GM21786 (cell line): ENCODE data around the gene HMGN3.
"Not testable (repeated sequence)": the region's sequence is repeated elsewhere in the genome, so short reads cannot be mapped to it uniquely, and the experiment has no call there.

Source experiments
- ATAC-seq: cut with Tn5 transposase; IDR thresholded peaks from one replicate; pipeline ENCODE4 v1.9.1; 2021; ENCODE audit not compliant: unreplicated experiment

Gene HMGN3

GRCh38 chr6:79234150-79235022 is at the start of gene HMGN3:
TSS of gene HMGN3 (minus strand) at chr6:79234682.
- ATAC-seq = peak; percentile 85

DNA sequence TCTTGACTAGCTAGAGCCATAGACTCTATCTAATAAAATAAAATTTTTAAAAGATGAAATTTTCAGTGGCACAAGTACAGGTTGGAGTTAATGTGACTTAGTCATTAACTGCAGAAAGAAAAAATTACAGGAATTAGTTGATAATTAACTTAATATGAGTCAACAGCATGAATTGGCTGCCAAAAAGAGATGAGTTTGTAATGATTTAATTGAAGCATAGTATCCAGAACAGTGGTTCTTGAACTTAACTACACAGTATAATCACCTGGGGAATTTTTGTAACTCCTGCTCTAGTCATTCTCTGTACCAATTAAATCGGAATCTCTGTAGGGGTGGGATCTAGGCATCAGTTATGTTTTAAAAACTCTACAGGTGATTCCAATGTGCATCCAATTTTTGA is 46.3 kb upstream of the HMGN3 start:
- no peak for ATAC-seq

GRCh38 chr6:79277109-79277508 is 42.6 kb upstream of the HMGN3 start:
- ATAC-seq = no peak

DNA sequence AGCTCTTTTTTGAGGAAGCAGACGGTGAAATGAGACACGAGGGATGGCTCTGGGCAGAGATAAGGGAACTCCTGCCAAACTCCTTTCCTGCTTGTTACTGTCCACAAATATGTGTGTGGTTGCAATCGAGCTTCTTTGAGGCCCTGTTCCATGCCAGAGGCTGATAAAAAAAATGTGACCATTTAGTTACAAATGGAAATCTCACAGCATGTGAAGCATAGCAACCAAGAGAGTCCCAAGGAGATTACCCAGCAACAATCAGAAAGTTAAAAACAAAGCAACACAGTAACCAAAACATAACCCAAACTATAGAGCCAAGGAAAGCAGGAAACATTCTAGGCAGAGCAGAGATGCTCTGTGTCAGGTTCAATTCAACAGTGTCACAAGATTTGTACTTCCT is 35.4 kb upstream of the HMGN3 start:
- no peak for ATAC-seq

DNA sequence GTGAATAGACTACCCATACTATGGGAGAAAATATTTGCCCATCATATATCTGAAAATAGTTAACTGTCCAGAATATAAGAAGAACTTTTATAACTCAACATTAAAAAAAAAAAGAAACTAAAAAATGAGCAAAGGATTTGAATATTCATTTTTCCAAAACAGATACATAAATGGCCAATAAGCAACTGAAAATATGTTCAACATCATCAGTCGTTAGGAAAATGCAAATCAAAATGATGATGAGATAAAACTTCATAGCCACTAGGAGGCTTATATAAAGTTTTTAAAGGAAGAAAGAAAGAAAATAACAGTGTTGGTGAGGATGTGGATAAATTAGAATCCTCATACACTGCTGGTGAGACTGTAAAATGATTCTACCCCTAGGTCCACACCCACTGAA is 32.6 kb upstream of the HMGN3 start:
- ATAC-seq = no peak

DNA sequence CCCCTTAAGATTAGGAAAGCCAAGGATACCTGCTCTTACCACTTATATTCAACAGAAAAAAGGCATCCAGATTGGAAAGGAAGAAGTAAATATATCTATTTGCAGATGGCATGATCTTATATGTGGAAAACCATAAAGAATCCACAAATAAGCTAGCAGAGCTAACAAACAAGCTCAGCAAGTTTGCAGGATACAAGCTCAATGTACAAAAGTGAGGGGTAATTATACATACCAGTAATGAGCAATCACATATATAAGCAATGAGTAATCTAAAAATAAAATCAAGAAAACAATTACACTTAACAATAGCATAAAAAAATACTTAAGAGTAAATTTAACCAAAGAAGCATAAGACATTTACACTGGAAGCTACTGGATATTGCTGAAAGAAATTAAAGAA is 31.6 kb upstream of the HMGN3 start:
- ATAC-seq = no peak

DNA sequence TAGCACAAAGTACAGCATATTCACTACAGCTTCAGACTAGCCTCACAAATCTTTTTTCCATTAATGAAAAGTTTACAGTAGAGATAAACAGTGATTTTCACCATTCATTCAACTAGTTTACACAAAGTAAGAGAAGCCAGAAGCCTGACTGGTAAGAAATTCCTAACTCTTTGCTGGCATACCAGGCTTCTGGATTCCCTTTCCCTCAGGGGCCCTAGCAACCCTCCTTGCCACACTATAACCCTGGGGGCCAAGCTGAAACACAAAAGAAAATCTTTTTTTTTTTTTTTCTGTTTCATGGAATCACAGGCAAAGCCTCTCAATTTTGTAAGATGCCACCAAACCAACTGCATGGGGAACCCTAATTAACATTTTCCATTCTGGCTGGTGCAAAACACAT is 28.9 kb upstream of the HMGN3 start:
- no peak for ATAC-seq

DNA sequence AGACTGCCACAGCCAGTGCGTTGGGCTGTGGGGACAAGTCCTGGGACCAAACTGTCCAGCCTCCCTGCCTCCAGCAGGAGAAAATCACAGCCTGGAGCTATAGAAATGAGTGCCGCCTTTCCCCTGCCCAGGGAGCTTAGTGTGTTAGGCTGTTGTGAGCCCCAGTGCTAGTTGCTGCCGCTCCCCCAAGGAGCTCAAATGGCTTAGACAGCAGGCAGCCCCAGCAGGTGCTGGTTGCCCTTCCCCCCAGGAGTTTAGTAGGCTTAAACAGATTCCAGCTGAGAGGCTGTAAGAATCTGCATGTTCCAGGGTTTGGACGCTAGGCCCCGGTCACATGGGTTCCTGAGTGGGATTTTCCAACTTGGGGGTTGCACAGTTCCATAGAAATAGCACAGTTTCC is 27.2 kb upstream of the HMGN3 start:
- ATAC-seq = no peak

- no peak for ATAC-seq
Observed at GRCh38 chr6:79260772-79261171, 26.3 kb upstream of the HMGN3 start.

DNA sequence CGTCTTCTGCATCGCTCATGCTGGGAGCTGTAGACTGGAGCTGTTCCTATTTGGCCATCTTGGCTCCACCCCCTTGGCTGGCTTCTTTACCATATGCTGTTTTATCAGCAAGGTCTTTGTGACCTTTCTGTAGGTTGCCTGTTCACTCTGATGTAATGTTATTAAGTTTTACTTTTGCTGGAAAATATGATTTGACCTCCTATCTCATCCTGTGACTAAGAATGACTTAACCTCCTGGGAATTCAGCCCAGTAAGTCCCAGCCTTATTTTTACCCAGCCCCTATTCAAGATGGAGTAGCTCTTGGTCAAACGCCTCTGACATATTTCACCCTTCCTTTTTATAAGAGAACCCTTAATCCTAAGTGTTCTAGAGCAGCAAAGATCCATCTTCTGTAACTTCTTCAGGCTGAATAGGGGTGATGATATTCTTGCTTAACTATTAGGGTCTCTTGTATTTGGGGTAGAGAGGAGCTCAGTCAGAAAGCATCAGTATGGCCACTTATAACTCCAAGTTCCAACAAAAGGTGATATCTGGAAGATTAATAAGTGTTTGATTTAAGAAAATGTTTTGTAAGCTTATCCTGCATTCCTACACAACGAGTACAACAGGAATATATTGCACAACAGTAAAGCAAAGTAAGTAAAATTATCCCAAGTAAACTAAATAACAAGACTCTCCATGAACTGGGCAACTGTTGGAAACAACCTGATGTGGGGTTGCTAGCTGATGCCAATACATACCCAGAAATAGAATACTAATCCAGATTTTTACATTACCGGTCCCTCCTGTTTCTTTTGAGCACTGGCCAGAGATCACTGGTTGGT is 23.1 kb upstream of the HMGN3 start:
- ATAC-seq = no peak

- not testable (repeated sequence) for ATAC-seq
Observed at GRCh38 chr6:79256770-79257169, 22.3 kb upstream of the HMGN3 start.

DNA sequence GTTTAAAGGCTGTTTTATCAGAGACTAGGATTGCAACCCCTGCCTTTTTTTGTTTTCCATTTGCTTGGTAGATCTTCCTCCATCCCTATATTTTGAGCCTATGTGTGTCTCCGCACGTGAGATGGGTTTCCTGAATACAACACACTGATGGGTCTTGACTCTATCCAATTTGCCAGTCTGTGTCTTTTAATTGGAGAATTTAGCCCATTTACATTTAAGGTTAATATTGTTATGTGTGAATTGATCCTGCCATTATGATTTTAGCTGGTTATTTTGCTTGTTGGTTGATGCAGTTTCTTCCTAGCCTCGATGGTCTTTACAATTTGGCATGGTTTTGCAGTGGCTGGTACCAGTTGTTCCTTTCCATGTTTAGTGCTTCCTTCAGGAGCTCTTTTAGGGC is 20.6 kb upstream of the HMGN3 start:
- not testable (repeated sequence) for ATAC-seq

- no peak for ATAC-seq
Observed at GRCh38 chr6:79250559-79250958, 16.1 kb upstream of the HMGN3 start.

DNA sequence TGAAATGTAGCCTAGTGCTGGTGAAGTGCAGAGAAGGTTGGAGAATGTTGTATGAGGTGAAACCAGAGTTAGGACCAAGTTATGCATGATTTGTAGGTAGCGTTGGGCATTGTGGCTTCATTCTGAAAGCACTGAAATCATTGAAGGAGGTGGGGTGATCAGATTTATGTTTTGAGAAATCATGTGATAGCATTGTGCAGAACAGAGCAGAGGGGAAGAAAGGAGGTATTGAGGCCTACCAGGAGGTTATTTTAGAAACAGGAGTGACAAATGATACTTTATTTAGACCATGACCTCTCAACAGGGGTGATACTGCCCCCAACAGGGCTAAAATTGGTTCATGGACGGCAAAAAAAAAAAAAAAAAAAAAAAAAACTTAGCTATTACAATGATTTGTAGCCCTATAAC is 15.6 kb upstream of the HMGN3 start:
- ATAC-seq = peak; percentile 86

DNA sequence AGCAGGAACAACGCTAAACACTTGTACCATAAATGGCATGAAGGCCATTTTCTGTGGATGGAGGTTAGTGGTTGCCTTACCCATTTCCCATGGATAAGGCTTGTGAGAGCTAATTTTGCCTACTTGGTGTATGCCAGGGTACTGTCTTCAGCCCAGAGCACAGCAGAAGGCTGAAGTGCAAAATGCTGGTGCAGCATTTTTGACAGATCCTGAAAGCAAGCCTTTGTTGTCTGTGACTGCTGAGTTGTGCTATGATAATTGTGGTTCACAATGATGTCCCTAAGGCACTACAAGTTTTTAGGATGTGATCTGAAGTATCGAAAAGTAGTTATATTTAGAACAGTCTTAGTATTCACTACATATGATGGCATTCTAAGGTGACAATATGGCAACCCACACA is 14.7 kb upstream of the HMGN3 start:
- ATAC-seq = no peak

DNA sequence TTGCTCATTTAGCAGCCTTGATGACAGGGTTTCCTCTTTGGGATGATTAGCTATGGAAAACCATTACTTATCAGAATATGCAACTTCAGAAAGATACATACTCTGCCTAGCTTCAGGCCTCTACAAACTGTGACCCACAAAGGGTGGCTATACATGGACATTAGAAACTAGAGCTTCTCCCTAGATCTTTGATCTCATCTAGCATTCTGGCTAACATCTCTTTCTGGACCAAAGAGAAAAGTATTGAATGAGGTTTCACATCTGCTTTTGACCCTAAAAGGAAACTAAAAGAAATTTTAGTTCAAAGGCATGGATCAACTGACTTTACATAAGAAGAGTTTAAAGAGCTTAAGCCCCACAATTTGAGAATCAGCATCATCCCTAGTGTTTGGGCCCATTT is 12.4 kb upstream of the HMGN3 start:
- ATAC-seq = peak; percentile 77

DNA sequence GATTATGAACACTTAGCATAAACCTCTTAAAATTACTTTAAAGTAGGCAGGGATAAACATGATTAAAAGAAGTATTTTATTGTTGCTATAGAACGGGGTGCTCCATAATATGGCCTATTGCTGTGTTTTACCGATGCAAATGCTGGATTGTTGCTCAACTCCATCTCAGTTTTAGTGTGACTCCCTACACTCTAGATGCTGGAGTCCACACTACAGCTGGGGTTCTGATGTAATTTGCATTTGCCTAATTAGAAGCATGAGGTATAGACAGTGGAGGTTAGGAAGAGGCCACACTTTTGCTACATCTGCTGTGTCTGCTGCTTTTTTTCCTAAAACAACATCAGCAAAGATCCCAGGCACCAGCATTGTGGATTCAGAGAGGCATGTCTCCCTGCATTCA is 6.7 kb upstream of the HMGN3 start:
- ATAC-seq = no peak

DNA sequence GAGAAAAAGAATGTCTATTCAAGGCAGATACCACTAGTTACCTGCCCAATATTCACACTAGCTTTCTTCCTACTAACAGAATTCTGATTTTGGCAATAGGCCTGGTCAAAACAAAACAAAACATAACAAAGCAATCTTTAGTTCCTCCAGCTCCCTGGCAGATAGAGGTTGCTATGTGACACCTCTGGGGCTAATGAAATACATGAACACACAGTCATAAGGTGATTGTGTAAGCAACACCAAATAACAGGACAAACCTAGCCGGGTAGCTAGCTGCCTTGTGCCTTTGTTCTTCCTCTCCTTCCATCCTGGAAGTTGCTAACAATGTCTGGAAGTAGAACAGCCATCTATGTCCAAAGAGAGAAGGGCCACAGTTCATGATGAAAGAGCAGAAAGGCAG is 6.0 kb upstream of the HMGN3 start:
- no peak for ATAC-seq

DNA sequence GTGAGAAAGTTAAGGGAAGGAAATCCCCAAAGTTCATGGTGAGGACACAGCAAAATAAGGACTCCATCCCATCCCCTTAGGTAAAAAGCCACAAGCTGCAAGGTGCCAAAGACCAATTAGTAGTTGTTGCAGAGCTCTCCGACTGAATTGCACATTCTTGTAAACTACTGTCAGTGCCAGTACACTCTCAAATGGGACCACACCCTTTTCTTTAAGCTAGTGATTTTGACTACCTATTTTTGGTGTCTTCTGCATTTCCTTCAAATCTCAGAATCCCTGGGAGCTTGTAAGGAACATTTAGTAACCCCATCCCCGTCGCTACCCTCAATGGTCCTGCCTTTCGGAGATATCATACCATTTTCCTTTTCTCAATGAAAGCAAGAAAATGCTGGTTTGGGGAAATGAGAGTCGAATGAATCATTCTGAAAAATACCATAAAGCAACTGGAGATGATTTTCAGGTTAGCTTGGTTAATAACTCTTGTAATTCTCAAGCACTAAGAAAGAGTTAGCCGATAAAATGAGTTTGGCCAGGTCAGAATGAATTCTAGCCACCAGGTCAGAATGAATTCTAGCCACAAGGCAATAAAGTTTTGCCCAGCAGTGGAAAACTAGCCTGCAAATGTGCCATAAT is 5.2 kb upstream of the HMGN3 start:
- peak; percentile 63 for ATAC-seq

- no peak for ATAC-seq
Observed at GRCh38 chr6:79238919-79239318, 4.4 kb upstream of the HMGN3 start.

DNA sequence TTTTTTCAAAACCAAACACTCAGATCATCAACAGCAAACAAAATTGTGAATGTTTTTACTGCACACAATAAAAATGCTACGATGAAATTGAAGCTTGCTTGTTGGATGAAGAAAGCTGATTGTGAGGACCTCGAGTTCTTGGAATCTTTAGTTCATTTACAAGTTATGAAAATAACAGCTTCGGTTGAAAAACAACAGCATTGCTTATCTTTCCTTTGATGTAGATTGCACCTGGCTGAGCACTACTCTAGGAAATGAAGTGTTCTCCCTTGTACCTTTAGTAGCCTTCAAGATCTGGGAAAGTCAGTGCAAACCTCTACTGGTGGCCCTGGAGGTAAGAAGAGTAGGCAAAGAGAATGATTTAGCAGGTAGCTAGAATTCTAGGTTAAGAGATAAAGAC is 2.2 kb upstream of the HMGN3 start:
- no peak for ATAC-seq
